SK-N-SH treated with all-trans-retinoic acid at 6 μM for 48 hours (cell line): ENCODE results near the gene SORL1-AS1.

ENCODE experiments used
- CSDC2 ChIP-seq: fragments of 250-450 bp; sonication (Bioruptor Pico); IDR thresholded peaks from 2 replicates; pipeline ENCODE4 v1.5.0; 2020; ENCODE audit warnings: mild to moderate bottlenecking, moderate library complexity
- ESRRG ChIP-seq: fragments of 250-450 bp; sonication (Bioruptor Pico); IDR thresholded peaks from 2 replicates; pipeline ENCODE4 v1.6.1; 2021; ENCODE audit warnings: mild to moderate bottlenecking
- GLIS3 ChIP-seq: fragments of 250-450 bp; sonication (Bioruptor Pico); IDR thresholded peaks from 2 replicates; pipeline ENCODE4 v1.5.0; 2020; ENCODE audit warnings: mild to moderate bottlenecking, moderate library complexity
- PATZ1 ChIP-seq: fragments of 250-450 bp; sonication (Bioruptor Pico); IDR thresholded peaks from 2 replicates; pipeline ENCODE4 v1.8.0; 2020; ENCODE audit warnings: mild to moderate bottlenecking, moderate library complexity, borderline replicate concordance
- PPARA ChIP-seq: fragments of 250-450 bp; sonication (Bioruptor Pico); IDR thresholded peaks from 2 replicates; pipeline ENCODE4 v1.5.0; 2020; ENCODE audit warnings: mild to moderate bottlenecking, borderline replicate concordance
- ZFP3 ChIP-seq: fragments of 250-450 bp; sonication (Bioruptor Pico); IDR thresholded peaks from 2 replicates; pipeline ENCODE4 v1.5.0; 2020; ENCODE audit warnings: mild to moderate bottlenecking, moderate library complexity
- ZFP30 ChIP-seq: fragments of 450-650 bp; formaldehyde crosslinking; IDR thresholded peaks from 2 replicates; pipeline ENCODE4 v1.5.0; 2022; ENCODE audit warnings: mild to moderate bottlenecking, moderate library complexity
- ZNF565 ChIP-seq: fragments of 450-650 bp; formaldehyde crosslinking; conservative IDR thresholded peaks from 2 replicates; pipeline ENCODE4 v1.5.0; 2020; ENCODE audit warnings: low read depth, mild to moderate bottlenecking, moderate library complexity
- ZNF8 ChIP-seq: fragments of 450-650 bp; formaldehyde crosslinking; IDR thresholded peaks from 2 replicates; pipeline ENCODE4 v1.5.0; 2020; ENCODE audit warnings: mild to moderate bottlenecking, moderate library complexity
- TF ChIP-seq, protein P1 (sequence below): fragments of 250-450 bp; sonication (Bioruptor Pico); IDR thresholded peaks from 2 replicates; pipeline ENCODE4 v1.5.0; 2020; ENCODE audit warnings: mild to moderate bottlenecking, moderate library complexity
- TF ChIP-seq, protein P2 (sequence below): fragments of 250-450 bp; sonication (Bioruptor Pico); IDR thresholded peaks from 2 replicates; pipeline ENCODE4 v1.5.1; 2020; ENCODE audit warnings: low read depth, mild to moderate bottlenecking, moderate library complexity

DNA sequence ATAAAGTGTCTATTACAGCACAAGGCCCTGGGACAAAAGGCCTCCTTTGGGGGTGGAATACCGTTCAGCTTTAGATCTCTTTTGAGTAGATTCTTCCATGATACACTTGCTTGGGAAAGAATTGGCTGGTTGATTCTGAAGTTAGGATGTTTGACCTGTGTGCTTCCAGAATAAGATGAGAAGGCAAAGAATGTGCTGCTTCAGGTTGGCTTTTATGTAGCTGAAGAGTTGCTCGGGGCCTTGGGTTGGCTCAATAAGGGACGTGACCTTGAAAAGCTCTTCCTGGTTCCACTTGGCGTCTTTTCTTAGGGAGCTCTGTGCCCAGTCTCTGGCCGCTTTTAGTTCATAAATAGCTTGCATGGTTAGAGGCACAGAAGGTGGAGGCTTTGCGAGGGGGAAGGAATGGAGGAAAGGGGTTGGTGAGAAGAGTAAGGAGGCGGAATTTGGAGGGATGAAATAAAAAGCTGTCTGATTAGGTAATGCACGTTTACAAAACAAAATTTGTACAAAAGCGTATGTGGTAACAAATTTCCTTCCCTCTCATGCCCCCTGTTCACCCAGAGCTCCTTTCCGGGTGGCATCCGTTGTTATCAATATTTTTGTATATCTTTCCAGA lies 4.2 kb upstream of the SORL1-AS1 start:
- TF ChIP-seq ZNF8 (CRISPR knock-in tag) (no peak), ZFP30 (CRISPR knock-in tag) (no peak), ESRRG (CRISPR knock-in tag) (no peak), PATZ1 (CRISPR knock-in tag) (no peak), GLIS3 (CRISPR knock-in tag) (no peak), ZNF565 (CRISPR knock-in tag) (no peak), PPARA (CRISPR knock-in tag) (no peak), ZFP3 (CRISPR knock-in tag) (no peak), CSDC2 (CRISPR knock-in tag) (no peak)
- TF ChIP-seq, protein P1, sequence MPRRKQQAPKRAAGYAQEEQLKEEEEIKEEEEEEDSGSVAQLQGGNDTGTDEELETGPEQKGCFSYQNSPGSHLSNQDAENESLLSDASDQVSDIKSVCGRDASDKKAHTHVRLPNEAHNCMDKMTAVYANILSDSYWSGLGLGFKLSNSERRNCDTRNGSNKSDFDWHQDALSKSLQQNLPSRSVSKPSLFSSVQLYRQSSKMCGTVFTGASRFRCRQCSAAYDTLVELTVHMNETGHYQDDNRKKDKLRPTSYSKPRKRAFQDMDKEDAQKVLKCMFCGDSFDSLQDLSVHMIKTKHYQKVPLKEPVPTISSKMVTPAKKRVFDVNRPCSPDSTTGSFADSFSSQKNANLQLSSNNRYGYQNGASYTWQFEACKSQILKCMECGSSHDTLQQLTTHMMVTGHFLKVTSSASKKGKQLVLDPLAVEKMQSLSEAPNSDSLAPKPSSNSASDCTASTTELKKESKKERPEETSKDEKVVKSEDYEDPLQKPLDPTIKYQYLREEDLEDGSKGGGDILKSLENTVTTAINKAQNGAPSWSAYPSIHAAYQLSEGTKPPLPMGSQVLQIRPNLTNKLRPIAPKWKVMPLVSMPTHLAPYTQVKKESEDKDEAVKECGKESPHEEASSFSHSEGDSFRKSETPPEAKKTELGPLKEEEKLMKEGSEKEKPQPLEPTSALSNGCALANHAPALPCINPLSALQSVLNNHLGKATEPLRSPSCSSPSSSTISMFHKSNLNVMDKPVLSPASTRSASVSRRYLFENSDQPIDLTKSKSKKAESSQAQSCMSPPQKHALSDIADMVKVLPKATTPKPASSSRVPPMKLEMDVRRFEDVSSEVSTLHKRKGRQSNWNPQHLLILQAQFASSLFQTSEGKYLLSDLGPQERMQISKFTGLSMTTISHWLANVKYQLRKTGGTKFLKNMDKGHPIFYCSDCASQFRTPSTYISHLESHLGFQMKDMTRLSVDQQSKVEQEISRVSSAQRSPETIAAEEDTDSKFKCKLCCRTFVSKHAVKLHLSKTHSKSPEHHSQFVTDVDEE (CRISPR knock-in tag), result no peak
- TF ChIP-seq, protein P2, sequence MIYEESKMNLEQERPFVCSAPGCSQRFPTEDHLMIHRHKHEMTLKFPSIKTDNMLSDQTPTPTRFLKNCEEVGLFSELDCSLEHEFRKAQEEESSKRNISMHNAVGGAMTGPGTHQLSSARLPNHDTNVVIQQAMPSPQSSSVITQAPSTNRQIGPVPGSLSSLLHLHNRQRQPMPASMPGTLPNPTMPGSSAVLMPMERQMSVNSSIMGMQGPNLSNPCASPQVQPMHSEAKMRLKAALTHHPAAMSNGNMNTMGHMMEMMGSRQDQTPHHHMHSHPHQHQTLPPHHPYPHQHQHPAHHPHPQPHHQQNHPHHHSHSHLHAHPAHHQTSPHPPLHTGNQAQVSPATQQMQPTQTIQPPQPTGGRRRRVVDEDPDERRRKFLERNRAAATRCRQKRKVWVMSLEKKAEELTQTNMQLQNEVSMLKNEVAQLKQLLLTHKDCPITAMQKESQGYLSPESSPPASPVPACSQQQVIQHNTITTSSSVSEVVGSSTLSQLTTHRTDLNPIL (CRISPR knock-in tag), result no peak
